D721Med (cell line): ENCODE data around the gene GATA6.

Experiments used
- DNase-seq: peaks from one replicate; pipeline ENCODE4 v3.0.0; 2011; ENCODE audit warnings: low spot score; ENCODE audit not compliant: insufficient read length
- FAIRE-seq: peaks from 2 replicates; lab custom pipeline; 2011; peaks lifted over from hg19 to GRCh38; lab: Jason Lieb, UNC
- TF ChIP-seq, protein P1 (sequence below): IDR thresholded peaks from 2 replicates; pipeline ENCODE4 v1.5.1; 2012; ENCODE audit warnings: mild to moderate bottlenecking, control low read depth; ENCODE audit not compliant: insufficient read depth; ENCODE audit errors: missing control alignments

GATA6 gene

DNA sequence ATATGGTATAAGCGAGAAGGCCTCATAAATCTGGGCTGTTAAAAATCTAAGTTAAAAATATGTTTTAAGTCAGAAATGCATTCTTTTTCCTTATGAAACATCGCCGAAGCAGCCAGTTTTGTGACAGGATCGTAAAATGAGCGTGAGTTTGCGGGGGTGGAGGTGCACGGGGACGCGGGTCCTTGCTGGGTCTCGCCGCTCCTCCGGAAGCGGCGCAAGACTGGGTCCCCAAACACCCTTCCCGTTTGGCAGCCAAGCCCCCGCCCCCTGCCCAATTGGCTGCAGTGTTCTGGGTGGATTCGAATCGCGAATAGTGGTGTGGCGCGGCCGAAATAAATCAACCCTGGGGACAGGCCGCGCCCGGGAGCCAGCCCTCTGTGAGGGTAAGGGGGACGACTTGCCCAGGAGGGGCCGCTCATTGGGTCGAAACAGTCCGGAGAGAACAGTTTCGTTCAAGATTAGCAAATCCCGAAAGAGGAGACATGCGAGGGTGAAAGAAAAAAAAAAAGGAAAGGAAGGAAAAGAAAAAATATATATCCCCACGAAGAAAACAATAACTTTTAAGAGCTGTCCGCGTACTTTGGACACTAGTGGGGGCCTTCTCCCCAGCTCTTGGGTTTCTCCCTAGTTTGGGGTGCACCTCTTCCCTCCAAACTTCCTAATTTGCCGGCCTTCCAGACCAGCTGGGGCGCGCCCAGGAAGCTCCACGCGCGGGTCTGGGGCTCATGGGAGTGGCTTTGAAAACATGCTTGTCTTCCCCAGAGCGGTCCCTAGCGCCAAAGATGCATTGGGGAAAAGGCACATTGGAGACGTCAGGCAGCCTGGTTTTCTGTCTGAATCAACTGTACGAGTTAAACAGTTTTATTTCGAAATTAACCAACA, 3.1 kb upstream of the GATA6 start:
- DNase-seq (no peak), FAIRE-seq (no peak)
- TF ChIP-seq, protein P1, sequence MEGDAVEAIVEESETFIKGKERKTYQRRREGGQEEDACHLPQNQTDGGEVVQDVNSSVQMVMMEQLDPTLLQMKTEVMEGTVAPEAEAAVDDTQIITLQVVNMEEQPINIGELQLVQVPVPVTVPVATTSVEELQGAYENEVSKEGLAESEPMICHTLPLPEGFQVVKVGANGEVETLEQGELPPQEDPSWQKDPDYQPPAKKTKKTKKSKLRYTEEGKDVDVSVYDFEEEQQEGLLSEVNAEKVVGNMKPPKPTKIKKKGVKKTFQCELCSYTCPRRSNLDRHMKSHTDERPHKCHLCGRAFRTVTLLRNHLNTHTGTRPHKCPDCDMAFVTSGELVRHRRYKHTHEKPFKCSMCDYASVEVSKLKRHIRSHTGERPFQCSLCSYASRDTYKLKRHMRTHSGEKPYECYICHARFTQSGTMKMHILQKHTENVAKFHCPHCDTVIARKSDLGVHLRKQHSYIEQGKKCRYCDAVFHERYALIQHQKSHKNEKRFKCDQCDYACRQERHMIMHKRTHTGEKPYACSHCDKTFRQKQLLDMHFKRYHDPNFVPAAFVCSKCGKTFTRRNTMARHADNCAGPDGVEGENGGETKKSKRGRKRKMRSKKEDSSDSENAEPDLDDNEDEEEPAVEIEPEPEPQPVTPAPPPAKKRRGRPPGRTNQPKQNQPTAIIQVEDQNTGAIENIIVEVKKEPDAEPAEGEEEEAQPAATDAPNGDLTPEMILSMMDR: no peak

- FAIRE-seq (no peak), DNase-seq (no peak)
- TF ChIP-seq, protein P1: no peak
These were observed 2.3 kb upstream of the GATA6 start for GRCh38 chr18:22167091-22167470.

- TF ChIP-seq, protein P1: no peak
- no peak for FAIRE-seq
- DNase-seq: no peak
These were observed 1.7 kb upstream of the GATA6 start for GRCh38 chr18:22167471-22168241.

DNA sequence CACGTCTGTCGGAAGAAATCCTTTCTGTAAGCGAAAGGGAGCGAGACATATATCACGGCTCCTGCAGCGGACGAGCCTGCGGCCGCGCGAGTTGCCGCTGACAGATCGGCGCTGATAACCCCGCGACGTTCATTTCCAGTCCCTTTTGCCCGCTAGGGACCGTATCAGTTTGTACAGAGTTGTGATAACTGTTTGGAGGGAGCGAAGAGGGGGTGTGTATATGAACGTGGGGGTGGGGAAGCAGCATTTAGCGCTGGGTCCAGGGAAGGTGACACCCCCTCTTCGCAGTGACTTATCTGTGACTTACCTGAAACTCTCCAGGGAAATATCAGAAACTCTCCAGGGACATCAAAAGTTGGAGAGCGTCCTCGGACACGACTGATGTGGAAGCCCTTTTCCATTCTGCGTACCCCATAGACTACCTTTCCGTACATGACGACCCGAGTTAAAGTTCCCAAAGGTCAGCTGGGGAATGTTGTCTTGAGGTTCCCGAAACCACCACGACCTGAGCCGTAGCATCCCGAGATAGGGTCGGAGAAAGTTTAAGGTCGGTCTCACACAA, 948 bp upstream of the GATA6 start:
- TF ChIP-seq, protein P1: no peak
- FAIRE-seq: no peak
- DNase-seq: no peak

- no peak for DNase-seq
- TF ChIP-seq, protein P1: no peak
- FAIRE-seq: no peak
These were observed 566 bp downstream of the GATA6 start for GRCh38 chr18:22169889-22170420.

GRCh38 chr18:22170421-22171257, 1.2 kb downstream of the GATA6 start:
- FAIRE-seq (no peak), DNase-seq (no peak)
- TF ChIP-seq, protein P1: no peak
